Measurements from ENCODE around the gene CD274. TPM values are rescaled to one million over a fixed set of nuclear protein-coding genes. Genes with fewer than 3 reads are reported as not detected.

The CD274 gene
- total RNA-seq, 1 experiment from 2014 or later = 2.6 TPM

- no peak for TF ChIP-seq CTCF (IDR thresholded peaks at IDR 0.05; ENCODE audit: unreplicated experiment)
- Mint-ChIP-seq H3K36me3 (ENCODE audit: insufficient read depth, unreplicated experiment) (no peaks in the 10 kb centered on the region), H3K4me3 (ENCODE audit: unreplicated experiment) (no peak overlapping the region), H3K27ac (ENCODE audit: low read depth, unreplicated experiment) (no peak overlapping the region), H3K4me1 (ENCODE audit: insufficient read depth, unreplicated experiment) (peaks cover 33% of the 10 kb centered on the region), H3K27me3 (ENCODE audit: insufficient read depth, unreplicated experiment) (no peaks in the 10 kb centered on the region), H3K9me3 (ENCODE audit: unreplicated experiment) (no peaks in the 10 kb centered on the region)
- intact Hi-C loops (cut with micrococcal nuclease) = loop anchor here (5.0 kb wide), 1 partner anchor 38 kb away; no protein-coding TSS in a partner anchor
- BruUV-seq (replicated peaks) = no TSS peak
- DNase-seq (ENCODE audit: unreplicated experiment) = no peak
- CTCF ChIA-PET = interaction anchor here (0.6 kb wide), 1 partner anchor 20 kb away, joined by 5 read pairs; no protein-coding TSS in a partner anchor
- POLR2A ChIA-PET = no interaction called here
Observed at GRCh38 chr9:5514617-5515260, 64.4 kb downstream of the CD274 start.

- Mint-ChIP-seq H3K36me3 (ENCODE audit: insufficient read depth, unreplicated experiment) (no peaks in the 10 kb centered on the region), H3K4me1 (ENCODE audit: insufficient read depth, unreplicated experiment) (peaks cover 28% of the 10 kb centered on the region), H3K9me3 (ENCODE audit: unreplicated experiment) (no peaks in the 10 kb centered on the region), H3K27me3 (ENCODE audit: insufficient read depth, unreplicated experiment) (no peaks in the 10 kb centered on the region), H3K27ac (ENCODE audit: low read depth, unreplicated experiment) (no peak overlapping the region), H3K4me3 (ENCODE audit: unreplicated experiment) (no peak overlapping the region)
- no peak for DNase-seq (ENCODE audit: unreplicated experiment)
- BruUV-seq (replicated peaks) = no TSS peak
- ChIA-PET POLR2A (interaction anchor here (0.6 kb wide), 1 partner anchor 726 kb away, joined by 3 read pairs; no protein-coding TSS in a partner anchor), CTCF (interaction anchor here (0.6 to 1.1 kb wide), 2 partner anchors 20 to 329 kb away, joined by 3 to 5 read pairs; no protein-coding TSS in a partner anchor)
- no peak for TF ChIP-seq CTCF (IDR thresholded peaks at IDR 0.05; ENCODE audit: unreplicated experiment)
- intact Hi-C loops (cut with micrococcal nuclease) = no loop called here
Observed at GRCh38 chr9:5515261-5515650, 64.9 kb downstream of the CD274 start.

GRCh38 chr9:5516453-5517220, 66.3 kb downstream of the CD274 start:
- ChIA-PET POLR2A (no interaction called here), CTCF (interaction anchor here (1.1 kb wide), 1 partner anchor 331 kb away, joined by 3 read pairs; no protein-coding TSS in a partner anchor)
- TF ChIP-seq CTCF (IDR thresholded peaks at IDR 0.05; ENCODE audit: unreplicated experiment) = no peak
- DNase-seq (ENCODE audit: unreplicated experiment) = no peak
- no peaks in the 10 kb centered on the region for H3K36me3 Mint-ChIP-seq (ENCODE audit: insufficient read depth, unreplicated experiment)
- intact Hi-C loops (cut with micrococcal nuclease) = no loop called here
- no peaks in the 10 kb centered on the region for H3K9me3 Mint-ChIP-seq (ENCODE audit: unreplicated experiment)
- peaks cover 14% of the 10 kb centered on the region for H3K4me1 Mint-ChIP-seq (ENCODE audit: insufficient read depth, unreplicated experiment)
- no peaks in the 10 kb centered on the region for H3K27me3 Mint-ChIP-seq (ENCODE audit: insufficient read depth, unreplicated experiment)
- no peak overlapping the region for H3K4me3 Mint-ChIP-seq (ENCODE audit: unreplicated experiment)
- no peak overlapping the region for H3K27ac Mint-ChIP-seq (ENCODE audit: low read depth, unreplicated experiment)
- BruUV-seq (replicated peaks) = no TSS peak

- POLR2A ChIA-PET = no interaction called here
- BruUV-seq (replicated peaks) = no TSS peak
- CTCF ChIA-PET = no interaction called here
- H3K27ac Mint-ChIP-seq (ENCODE audit: low read depth, unreplicated experiment) = no peak overlapping the region
- intact Hi-C loops (cut with micrococcal nuclease) = no loop called here
- H3K4me1 Mint-ChIP-seq (ENCODE audit: insufficient read depth, unreplicated experiment) = no peaks in the 10 kb centered on the region
- no peak for TF ChIP-seq CTCF (IDR thresholded peaks at IDR 0.05; ENCODE audit: unreplicated experiment)
- no peak overlapping the region for H3K4me3 Mint-ChIP-seq (ENCODE audit: unreplicated experiment)
- no peaks in the 10 kb centered on the region for H3K36me3 Mint-ChIP-seq (ENCODE audit: insufficient read depth, unreplicated experiment)
- H3K27me3 Mint-ChIP-seq (ENCODE audit: insufficient read depth, unreplicated experiment) = no peaks in the 10 kb centered on the region
- DNase-seq (ENCODE audit: unreplicated experiment) = no peak
- no peaks in the 10 kb centered on the region for H3K9me3 Mint-ChIP-seq (ENCODE audit: unreplicated experiment)
Observed at GRCh38 chr9:5518171-5518936, 68.0 kb downstream of the CD274 start.

Data from MCF 10A (cell line).